Coronary artery (tissue), 2 donors: Measurements from ENCODE around the gene KDM5C.

Experiments
- DNase-seq: peaks from one replicate; pipeline ENCODE4 v3.0.0-alpha.2; 2017; ENCODE audit warnings: low spot score
- H3K27ac ChIP-seq, 2 donors: fragments of 200-600 bp; sonication (generic); one replicate each; pipeline ENCODE4 v1.5.1; 2016 to 2019
- H3K4me3 ChIP-seq: fragments of 200-600 bp; sonication (generic); 2 replicates; pipeline ENCODE4 v1.5.1; 2016; ENCODE audit warnings: mild to moderate bottlenecking, moderate library complexity
- CTCF ChIP-seq: fragments of 200-600 bp; sonication (generic); IDR thresholded peaks from one replicate; pipeline ENCODE4 v1.5.1; 2019; ENCODE audit warnings: antibody characterized with exemption

Gene KDM5C

DNA sequence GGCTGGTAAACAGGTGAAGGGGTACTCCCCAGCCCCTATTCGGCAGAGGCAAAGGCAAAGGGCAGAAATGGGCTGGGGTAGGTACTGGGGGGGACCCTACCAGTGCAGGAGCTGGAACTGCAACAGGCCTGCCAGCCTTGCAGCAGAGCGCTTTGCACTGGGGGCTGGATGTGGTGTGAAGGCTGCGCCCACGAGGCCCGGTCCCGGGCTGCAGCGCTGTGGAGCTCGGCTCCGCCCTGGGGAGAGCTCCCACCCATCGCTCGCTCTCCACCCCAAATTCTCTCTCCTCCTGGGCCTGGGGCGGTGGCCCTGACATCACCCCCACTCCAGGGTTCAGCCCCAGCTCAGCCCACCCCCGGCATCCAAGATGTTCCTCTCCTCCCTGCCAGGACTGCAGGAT, 32.2 kb upstream of the KDM5C start:
- no peak overlapping the region for H3K4me3 ChIP-seq
- no peak for TF ChIP-seq CTCF
- no peak overlapping the region for H3K27ac ChIP-seq

GRCh38 chrX:53256446-53257041, 31.5 kb upstream of the KDM5C start:
- TF ChIP-seq CTCF, result no peak
- Histone ChIP-seq H3K4me3 (no peak overlapping the region), H3K27ac (no peak overlapping the region)
- no peak for DNase-seq

More for the DNA sequence above, 32.2 kb upstream of the KDM5C start:
- DNase-seq, result no peak

GRCh38 chrX:53255738-53256191, 30.8 kb upstream of the KDM5C start:
- no peak for DNase-seq
- TF ChIP-seq CTCF, result no peak
- Histone ChIP-seq H3K4me3 (no peak overlapping the region), H3K27ac (no peak overlapping the region)

DNA sequence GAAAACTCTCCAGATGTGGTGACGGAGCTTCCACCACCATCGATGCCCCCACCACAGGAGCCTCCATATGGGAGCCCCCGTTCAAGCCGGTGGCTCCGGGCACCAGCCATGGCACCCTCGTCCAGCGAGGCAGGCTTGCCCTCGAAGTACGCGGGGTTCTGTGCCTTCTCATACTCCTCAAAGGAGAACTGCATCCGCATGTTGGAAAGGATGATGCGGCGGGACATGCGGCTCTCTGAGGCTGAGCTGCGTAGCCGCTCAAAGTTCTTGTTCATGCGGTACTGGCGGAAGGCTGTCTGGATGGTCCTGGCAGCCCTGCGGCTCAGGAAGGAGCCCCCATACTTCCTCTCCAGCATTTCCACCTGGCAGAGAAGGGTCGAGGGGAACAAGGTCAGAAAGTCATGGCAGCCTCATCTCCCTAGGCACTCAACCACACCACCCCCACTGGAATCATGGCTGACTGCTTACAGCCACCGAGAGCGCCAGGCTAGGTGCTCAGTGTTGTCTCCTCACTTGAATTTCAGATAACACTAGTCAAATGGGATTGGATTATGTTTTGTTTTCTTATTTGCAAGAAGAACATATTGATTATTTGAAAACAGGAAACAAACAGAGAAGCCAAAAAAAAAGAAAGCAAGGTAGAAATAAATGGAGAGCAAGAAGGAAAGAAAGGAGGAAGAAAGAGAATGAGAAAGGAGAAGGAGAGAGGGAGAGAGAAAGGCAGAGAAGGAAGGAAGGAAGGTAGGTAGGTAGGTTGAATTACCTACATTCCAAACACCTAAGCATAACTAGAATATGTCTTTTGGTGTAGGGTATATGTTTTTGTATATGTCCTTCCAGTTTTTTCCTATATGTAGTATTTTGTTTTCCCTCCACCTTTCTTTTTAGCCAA, 29.8 kb upstream of the KDM5C start:
- Histone ChIP-seq H3K27ac (no peak overlapping the region), H3K4me3 (no peak overlapping the region)
- TF ChIP-seq CTCF, result no peak
- no peak for DNase-seq

DNA sequence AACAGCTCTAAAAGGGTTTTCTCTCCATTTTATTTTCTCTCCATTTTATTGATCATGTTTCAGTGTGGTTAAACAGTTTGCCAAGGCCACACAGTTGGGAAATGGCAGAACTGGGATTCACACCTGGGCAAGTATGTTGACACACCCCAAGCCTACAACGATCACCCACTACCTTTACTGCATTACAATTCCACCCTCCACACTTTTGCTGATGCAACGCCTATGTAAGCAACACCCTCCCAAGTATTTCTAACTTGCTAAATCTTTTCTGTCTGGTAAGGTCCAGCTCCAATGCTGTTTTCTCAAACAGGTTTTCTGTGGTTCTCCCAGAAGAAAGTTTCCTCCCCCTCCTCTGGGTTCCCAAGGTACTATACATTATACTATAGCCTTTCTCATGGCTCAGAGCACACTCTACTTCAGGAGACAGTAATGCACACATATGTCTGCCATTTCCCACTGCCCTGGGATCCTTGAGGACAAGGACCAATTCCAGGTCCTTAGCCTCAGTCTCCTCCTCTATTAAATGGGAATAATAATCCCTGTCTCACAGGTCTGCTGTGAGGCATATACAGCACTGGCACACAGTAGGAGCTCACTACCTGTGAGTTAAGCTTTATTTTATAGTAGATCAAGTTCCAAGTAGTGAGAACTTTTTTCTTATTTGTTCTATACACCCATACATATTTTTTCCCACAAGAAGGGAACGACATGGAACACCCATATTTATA, 28.4 kb upstream of the KDM5C start:
- DNase-seq, result no peak
- Histone ChIP-seq H3K4me3 (no peak overlapping the region), H3K27ac (no peak overlapping the region)
- TF ChIP-seq CTCF, result no peak

- no peak for DNase-seq
- Histone ChIP-seq H3K4me3 (no peak overlapping the region), H3K27ac (no peak overlapping the region)
- TF ChIP-seq CTCF, result no peak
Observed at GRCh38 chrX:53251307-53251706, 26.3 kb upstream of the KDM5C start.
